CD4-positive, alpha-beta T cell treated with Interleukin-6 at 100 ng/mL for 8 hours (primary cell): ENCODE measurements around the gene NFE2.

Experiments
- DNase-seq: peaks from one replicate; pipeline ENCODE4 v3.0.0-alpha.2; 2020; ENCODE audit warnings: mixed read lengths, low spot score

NFE2 gene

DNA sequence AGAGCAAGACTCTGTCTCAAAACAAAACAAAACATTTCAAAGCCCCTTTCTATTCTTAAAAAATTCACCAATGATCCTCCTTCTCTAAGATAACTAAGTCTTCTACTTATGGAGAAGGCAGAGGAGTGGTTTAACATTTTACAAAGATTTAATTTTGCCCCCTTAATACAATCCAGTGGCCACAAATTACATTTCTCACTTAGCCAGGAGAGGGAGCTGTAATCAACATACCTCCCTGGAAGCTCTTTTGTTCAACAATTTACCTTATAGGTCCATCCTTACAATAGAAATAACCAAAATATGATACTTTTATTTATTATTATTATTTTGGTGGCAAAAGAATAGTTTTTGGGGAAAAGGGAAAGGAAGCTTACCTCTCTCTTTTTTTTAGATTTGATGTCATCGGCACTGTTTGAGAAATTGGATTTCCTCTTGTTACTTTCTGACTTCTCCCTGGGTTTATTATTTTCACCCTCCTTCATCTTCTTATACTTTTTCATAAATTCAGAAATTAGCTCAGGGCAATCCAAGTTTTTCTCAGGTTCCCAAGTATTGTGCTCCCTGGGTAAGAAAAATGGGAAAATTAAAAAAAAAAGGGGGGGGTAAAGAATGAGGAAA lies 49.0 kb downstream of the NFE2 start:
- DNase-seq: peak; percentile 36

DNA sequence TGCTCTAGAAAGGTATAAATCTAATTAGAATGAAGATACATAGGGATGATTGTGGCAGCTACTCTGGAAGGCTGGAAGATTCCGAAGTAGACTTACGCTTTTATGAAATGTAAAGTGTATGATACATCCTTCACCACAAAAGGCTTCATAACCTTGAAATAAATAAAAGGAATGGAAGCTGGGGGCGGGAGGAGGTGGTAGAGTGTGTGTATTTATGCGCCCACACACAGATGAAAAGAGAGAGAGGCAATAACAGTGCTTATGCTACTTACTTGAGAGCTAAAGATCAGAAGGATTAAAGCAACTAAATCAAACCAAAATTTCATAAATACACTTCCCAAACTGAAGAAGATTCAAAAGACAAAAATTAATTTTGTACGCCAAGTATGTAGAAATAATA lies 51.3 kb downstream of the NFE2 start:
- DNase-seq: no peak

DNA sequence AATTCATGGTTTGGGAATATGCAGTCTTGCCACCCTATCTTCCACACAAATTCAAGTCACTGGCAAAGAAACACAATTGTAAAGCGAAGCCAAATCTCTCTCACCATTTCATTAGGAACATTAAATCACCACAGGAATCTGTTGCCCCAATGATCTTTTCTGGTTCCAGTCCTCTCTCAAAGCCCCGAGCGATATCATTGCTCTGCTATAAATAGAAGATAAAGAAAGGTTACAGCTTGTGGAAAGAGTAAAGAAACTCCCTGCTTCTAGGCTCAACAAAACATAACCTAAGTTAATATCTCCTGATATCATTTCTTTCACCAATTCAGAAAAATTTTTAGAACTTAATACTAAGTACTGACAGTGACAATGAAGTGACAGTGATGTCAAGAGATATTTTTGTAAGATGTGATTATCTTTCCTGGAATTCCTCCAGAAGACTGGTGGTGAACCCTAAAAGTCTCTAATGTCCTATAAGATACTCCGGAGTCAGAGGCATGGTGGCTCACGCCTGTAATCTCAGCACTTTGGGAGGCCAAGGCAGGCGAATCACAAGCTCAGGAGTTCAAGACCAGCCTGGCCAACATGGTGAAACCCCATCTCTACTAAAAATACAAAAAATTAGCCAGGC lies 54.7 kb downstream of the NFE2 start:
- no peak for DNase-seq
